SK-N-SH treated with all-trans-retinoic acid at 6 μM for 48 hours (cell line): ENCODE results near the gene ZNF276.
"Not testable (repeated sequence)": the region's sequence is repeated elsewhere in the genome, so short reads cannot be mapped to it uniquely, and the experiment has no call there.

Experiments
- ATAC-seq: fragments of 200-7000 bp; cut with Tn5 transposase; 3 replicates; pipeline ENCODE4 v1.9.1; 2020; ENCODE audit warnings: mild to moderate bottlenecking, moderate library complexity
- BACH2 ChIP-seq: fragments of 250-450 bp; sonication (Bioruptor Pico); IDR thresholded peaks from 2 replicates; pipeline ENCODE4 v1.9.0; 2021; ENCODE audit warnings: mild to moderate bottlenecking, borderline replicate concordance
- CSDC2 ChIP-seq: fragments of 250-450 bp; sonication (Bioruptor Pico); IDR thresholded peaks from 2 replicates; pipeline ENCODE4 v1.5.0; 2020; ENCODE audit warnings: mild to moderate bottlenecking, moderate library complexity
- GLIS3 ChIP-seq: fragments of 250-450 bp; sonication (Bioruptor Pico); IDR thresholded peaks from 2 replicates; pipeline ENCODE4 v1.5.0; 2020; ENCODE audit warnings: mild to moderate bottlenecking, moderate library complexity
- ISL1 ChIP-seq: fragments of 250-450 bp; sonication (Bioruptor Pico); IDR thresholded peaks from 2 replicates; pipeline ENCODE4 v2.1.2; 2022; ENCODE audit warnings: mild to moderate bottlenecking, moderate library complexity
- PPARA ChIP-seq: fragments of 250-450 bp; sonication (Bioruptor Pico); IDR thresholded peaks from 2 replicates; pipeline ENCODE4 v1.5.0; 2020; ENCODE audit warnings: mild to moderate bottlenecking, borderline replicate concordance
- SNAI2 ChIP-seq: fragments of 250-450 bp; sonication (Bioruptor Pico); IDR thresholded peaks from 2 replicates; pipeline ENCODE4 v1.5.0; 2020; ENCODE audit warnings: mild to moderate bottlenecking, moderate library complexity
- TCF4 ChIP-seq: fragments of 250-450 bp; sonication (Bioruptor Pico); IDR thresholded peaks from 2 replicates; pipeline ENCODE4 v1.8.0; 2021; ENCODE audit warnings: mild to moderate bottlenecking, moderate library complexity, borderline replicate concordance
- TOX ChIP-seq: fragments of 250-450 bp; sonication (Bioruptor Pico); IDR thresholded peaks from 2 replicates; pipeline ENCODE4 v1.8.0; 2021; ENCODE audit warnings: mild to moderate bottlenecking, moderate library complexity, borderline replicate concordance
- ZC3H10 ChIP-seq: fragments of 250-450 bp; sonication (Bioruptor Pico); IDR thresholded peaks from 2 replicates; pipeline ENCODE4 v1.5.1; 2021; ENCODE audit warnings: mild to moderate bottlenecking, moderate library complexity
- ZFP3 ChIP-seq: fragments of 250-450 bp; sonication (Bioruptor Pico); IDR thresholded peaks from 2 replicates; pipeline ENCODE4 v1.5.0; 2020; ENCODE audit warnings: mild to moderate bottlenecking, moderate library complexity
- ZFP30 ChIP-seq: fragments of 450-650 bp; formaldehyde crosslinking; IDR thresholded peaks from 2 replicates; pipeline ENCODE4 v1.5.0; 2022; ENCODE audit warnings: mild to moderate bottlenecking, moderate library complexity
- ZNF565 ChIP-seq: fragments of 450-650 bp; formaldehyde crosslinking; conservative IDR thresholded peaks from 2 replicates; pipeline ENCODE4 v1.5.0; 2020; ENCODE audit warnings: low read depth, mild to moderate bottlenecking, moderate library complexity
- ZNF70 ChIP-seq: fragments of 450-650 bp; formaldehyde crosslinking; IDR thresholded peaks from 2 replicates; pipeline ENCODE4 v1.5.0; 2020; ENCODE audit warnings: mild to moderate bottlenecking, moderate library complexity
- TF ChIP-seq, protein P1 (sequence below): fragments of 250-450 bp; sonication (Bioruptor Pico); IDR thresholded peaks from 2 replicates; pipeline ENCODE4 v1.8.0; 2020; ENCODE audit warnings: mild to moderate bottlenecking, moderate library complexity, borderline replicate concordance
- TF ChIP-seq, protein P2 (sequence below): fragments of 250-450 bp; sonication (Bioruptor Pico); IDR thresholded peaks from 2 replicates; pipeline ENCODE4 v1.5.1; 2020; ENCODE audit warnings: low read depth, mild to moderate bottlenecking, moderate library complexity
- TF ChIP-seq, protein P3 (sequence below): fragments of 250-450 bp; sonication (Bioruptor Pico); IDR thresholded peaks from 2 replicates; pipeline ENCODE4 v1.5.0; 2020; ENCODE audit warnings: mild to moderate bottlenecking, moderate library complexity

The ZNF276 gene

DNA sequence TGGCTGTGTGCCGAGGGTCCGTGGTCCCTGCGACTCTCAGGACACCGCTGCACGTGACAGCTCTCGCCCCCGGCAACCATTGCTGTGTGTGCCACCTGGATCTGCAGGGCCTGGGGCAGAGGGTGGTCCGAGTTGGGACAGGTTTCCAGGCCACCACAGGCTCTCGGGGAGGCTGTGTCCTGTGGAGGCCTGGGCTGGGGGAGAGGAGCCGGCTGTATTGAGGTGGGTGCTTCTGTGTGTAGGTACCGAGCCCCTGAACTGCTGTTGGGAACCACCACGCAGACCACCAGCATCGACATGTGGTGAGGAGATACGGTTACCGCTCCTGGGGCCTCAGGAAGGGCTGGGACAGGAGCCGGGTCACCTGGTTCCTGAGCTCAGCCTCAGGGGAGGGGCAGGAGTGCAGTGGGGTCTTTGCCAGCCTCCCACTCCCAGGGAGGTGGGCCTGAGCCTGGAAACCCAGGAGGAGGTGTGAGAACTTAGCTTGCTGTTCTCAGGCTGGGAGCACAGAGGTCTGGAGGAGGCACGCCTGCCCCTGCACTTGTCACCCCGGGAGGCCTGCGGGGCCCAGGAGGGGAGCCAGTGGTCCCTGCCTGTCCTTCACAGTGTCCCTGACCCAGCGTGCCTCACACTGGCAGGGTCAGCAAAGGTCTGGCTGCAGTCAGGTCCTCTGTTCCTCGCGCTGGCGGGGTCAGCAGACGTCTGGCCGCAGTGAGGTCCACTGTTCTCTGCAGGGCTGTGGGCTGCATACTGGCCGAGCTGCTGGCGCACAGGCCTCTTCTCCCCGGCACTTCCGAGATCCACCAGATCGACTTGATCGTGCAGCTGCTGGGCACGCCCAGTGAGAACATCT is 27.2 kb upstream of the ZNF276 start:
- TF ChIP-seq SNAI2 = no peak
- no peak for TF ChIP-seq TOX (CRISPR knock-in tag)
- no peak for TF ChIP-seq ZNF565
- no peak for TF ChIP-seq ZFP30 (CRISPR knock-in tag)
- TF ChIP-seq GLIS3 (CRISPR knock-in tag) = no peak
- TF ChIP-seq, protein P1, sequence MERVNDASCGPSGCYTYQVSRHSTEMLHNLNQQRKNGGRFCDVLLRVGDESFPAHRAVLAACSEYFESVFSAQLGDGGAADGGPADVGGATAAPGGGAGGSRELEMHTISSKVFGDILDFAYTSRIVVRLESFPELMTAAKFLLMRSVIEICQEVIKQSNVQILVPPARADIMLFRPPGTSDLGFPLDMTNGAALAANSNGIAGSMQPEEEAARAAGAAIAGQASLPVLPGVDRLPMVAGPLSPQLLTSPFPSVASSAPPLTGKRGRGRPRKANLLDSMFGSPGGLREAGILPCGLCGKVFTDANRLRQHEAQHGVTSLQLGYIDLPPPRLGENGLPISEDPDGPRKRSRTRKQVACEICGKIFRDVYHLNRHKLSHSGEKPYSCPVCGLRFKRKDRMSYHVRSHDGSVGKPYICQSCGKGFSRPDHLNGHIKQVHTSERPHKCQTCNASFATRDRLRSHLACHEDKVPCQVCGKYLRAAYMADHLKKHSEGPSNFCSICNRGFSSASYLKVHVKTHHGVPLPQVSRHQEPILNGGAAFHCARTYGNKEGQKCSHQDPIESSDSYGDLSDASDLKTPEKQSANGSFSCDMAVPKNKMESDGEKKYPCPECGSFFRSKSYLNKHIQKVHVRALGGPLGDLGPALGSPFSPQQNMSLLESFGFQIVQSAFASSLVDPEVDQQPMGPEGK (CRISPR knock-in tag) = no peak
- ATAC-seq = no peak

GRCh38 chr16:89694784-89695085 is 26.6 kb upstream of the ZNF276 start:
- not testable (repeated sequence) for ATAC-seq

DNA sequence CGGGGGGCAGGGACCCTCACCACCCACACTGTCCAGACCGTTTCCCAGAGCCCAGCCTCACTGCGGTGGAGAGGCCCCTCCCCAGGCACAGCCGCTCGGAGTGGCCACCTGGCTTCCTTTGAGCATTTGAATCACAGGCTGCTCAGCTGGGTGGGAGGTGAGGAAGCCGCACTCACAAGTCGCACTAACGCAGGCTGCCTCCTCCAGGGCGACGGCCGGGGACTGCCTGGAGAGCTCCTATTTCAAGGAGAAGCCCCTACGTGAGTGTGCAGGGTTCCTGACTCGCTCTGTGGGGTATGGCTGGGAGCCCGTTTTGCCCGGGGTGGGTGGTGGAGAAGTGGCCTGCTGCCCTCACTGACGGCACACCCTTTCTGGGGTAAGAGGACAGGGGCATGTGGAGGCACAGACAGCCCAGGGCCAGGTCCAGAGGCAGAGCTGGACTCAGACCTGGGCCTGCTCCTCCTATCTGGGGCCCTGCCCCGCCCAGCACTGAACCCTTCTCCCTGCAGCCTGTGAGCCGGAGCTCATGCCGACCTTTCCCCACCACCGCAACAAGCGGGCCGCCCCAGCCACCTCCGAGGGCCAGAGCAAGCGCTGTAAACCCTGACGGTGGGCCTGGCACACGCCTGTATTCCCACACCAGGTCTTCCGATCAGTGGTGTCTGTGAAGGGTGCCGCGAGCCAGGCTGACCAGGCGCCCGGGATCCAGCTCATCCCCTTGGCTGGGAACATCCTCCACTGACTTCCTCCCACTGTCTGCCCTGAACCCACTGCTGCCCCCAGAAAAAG is 26.1 kb upstream of the ZNF276 start:
- TF ChIP-seq CSDC2 (CRISPR knock-in tag) = no peak
- TF ChIP-seq ISL1 (CRISPR knock-in tag) = no peak
- no peak for TF ChIP-seq SNAI2
- no peak for TF ChIP-seq TCF4 (CRISPR knock-in tag)
- TF ChIP-seq BACH2 (CRISPR knock-in tag) = no peak
- TF ChIP-seq PPARA (CRISPR knock-in tag) = no peak
- TF ChIP-seq, protein P2, sequence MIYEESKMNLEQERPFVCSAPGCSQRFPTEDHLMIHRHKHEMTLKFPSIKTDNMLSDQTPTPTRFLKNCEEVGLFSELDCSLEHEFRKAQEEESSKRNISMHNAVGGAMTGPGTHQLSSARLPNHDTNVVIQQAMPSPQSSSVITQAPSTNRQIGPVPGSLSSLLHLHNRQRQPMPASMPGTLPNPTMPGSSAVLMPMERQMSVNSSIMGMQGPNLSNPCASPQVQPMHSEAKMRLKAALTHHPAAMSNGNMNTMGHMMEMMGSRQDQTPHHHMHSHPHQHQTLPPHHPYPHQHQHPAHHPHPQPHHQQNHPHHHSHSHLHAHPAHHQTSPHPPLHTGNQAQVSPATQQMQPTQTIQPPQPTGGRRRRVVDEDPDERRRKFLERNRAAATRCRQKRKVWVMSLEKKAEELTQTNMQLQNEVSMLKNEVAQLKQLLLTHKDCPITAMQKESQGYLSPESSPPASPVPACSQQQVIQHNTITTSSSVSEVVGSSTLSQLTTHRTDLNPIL (CRISPR knock-in tag) = no peak
- TF ChIP-seq ZFP3 (CRISPR knock-in tag) = 0 out of 2 replicates have a peak, but pooled peaks have one; percentile 48
- no peak for ATAC-seq

GRCh38 chr16:89695875-89696669 is 25.3 kb upstream of the ZNF276 start:
- ATAC-seq = no peak
- TF ChIP-seq, protein P2 (CRISPR knock-in tag) = no peak
- TF ChIP-seq GLIS3 (CRISPR knock-in tag) = no peak
- no peak for TF ChIP-seq ZC3H10 (CRISPR knock-in tag)
- TF ChIP-seq ZFP30 (CRISPR knock-in tag) = no peak
- TF ChIP-seq ZNF70 (CRISPR knock-in tag) = no peak
- TF ChIP-seq, protein P1 (CRISPR knock-in tag) = no peak
- TF ChIP-seq, protein P3, sequence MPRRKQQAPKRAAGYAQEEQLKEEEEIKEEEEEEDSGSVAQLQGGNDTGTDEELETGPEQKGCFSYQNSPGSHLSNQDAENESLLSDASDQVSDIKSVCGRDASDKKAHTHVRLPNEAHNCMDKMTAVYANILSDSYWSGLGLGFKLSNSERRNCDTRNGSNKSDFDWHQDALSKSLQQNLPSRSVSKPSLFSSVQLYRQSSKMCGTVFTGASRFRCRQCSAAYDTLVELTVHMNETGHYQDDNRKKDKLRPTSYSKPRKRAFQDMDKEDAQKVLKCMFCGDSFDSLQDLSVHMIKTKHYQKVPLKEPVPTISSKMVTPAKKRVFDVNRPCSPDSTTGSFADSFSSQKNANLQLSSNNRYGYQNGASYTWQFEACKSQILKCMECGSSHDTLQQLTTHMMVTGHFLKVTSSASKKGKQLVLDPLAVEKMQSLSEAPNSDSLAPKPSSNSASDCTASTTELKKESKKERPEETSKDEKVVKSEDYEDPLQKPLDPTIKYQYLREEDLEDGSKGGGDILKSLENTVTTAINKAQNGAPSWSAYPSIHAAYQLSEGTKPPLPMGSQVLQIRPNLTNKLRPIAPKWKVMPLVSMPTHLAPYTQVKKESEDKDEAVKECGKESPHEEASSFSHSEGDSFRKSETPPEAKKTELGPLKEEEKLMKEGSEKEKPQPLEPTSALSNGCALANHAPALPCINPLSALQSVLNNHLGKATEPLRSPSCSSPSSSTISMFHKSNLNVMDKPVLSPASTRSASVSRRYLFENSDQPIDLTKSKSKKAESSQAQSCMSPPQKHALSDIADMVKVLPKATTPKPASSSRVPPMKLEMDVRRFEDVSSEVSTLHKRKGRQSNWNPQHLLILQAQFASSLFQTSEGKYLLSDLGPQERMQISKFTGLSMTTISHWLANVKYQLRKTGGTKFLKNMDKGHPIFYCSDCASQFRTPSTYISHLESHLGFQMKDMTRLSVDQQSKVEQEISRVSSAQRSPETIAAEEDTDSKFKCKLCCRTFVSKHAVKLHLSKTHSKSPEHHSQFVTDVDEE = no peak
- TF ChIP-seq, all 23 proteins: peak for 0
